T-helper 1 cell (primary cell): Measurements from ENCODE around the gene MAVS.
"Not testable (repeated sequence)": the region's sequence is repeated elsewhere in the genome, so short reads cannot be mapped to it uniquely, and the experiment has no call there.

Source experiments
- DNase-seq, 5 donors: peaks; one replicate each; pipeline ENCODE4 v3.0.0-alpha.2; 2012 to 2020

Gene MAVS

GRCh38 chr20:3815703-3816315 lies 30.8 kb upstream of the MAVS start:
- peak in 1 of 5 donors; percentile 74 for DNase-seq

DNA sequence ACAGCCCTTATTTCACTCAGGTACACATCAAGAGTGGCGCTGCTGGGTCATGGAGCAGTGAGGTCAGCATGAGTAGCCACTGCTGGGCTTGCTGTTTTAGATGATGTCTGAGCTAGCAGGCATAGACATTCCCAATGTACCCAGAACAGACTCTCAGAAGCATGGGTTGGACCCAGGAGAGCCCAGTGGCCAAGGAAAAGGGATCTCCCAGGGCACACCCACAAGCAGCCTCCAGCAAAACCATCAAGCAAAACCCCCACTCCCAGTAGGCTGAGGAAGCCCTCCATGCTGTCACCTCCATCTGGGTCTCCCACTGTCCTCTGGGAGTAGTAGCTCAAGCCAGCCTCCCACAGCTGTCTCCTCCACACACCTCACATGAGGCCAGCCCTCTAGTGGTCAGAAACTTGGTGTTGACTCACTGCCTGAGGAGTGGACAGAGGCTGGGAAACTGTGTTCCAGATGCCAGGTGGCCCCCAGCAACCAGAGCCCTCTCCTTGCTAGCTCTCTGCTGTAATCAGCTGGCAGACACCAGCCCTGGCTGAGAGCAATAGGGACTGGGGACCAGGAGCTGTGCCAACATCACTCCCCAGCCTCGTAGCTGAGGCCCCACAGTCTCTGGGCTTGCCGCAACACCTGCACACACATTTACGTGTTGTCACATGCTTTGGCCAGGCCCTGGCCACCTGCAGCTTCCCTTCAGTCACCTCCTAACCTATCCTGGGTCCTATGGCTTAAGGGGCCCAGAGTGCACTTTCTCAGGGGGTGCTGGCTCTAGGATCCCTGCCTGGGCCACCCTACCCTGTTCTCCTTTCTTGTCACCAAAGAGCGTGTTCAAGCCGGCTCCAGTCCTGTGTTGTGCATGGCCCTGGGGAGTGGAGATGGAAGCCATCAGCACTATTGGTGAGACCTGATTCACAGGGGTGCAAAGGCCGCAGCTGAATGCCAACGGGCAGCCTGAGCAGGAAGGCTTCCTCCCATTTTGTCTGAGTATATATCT lies 28.2 kb upstream of the MAVS start:
- peak in 1 of 5 donors; percentile 27 for DNase-seq

DNA sequence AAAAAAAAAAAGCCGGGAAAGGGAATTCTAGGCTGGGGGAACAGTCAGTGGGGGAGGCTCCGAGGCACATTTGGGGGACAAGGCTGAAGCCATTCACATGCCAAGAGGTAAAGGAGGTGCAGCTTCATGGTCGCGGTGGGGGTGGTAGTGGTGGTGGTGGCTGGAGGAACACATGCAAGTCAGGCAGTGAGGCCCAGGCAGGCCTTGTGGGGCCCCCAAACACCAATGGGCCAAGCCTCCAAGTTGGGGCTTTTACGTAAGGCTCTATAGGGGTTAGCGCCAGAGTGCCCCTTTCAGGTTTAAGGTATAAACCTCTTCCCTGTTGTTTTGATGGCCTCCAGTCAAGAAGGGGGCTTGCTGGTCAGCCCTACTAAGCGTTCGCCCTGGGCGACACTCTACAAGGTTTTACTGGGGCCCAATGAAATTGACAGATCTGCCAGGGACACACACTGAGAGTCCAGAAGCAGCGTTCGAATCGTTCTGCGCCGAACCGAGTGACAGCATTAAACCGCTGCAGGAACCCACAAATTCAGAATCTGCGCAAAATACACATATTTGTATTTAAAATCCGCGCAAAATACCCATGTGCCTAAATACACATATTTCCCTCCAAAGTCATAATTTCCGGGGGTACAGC lies 27.1 kb upstream of the MAVS start:
- no peak for DNase-seq

DNA sequence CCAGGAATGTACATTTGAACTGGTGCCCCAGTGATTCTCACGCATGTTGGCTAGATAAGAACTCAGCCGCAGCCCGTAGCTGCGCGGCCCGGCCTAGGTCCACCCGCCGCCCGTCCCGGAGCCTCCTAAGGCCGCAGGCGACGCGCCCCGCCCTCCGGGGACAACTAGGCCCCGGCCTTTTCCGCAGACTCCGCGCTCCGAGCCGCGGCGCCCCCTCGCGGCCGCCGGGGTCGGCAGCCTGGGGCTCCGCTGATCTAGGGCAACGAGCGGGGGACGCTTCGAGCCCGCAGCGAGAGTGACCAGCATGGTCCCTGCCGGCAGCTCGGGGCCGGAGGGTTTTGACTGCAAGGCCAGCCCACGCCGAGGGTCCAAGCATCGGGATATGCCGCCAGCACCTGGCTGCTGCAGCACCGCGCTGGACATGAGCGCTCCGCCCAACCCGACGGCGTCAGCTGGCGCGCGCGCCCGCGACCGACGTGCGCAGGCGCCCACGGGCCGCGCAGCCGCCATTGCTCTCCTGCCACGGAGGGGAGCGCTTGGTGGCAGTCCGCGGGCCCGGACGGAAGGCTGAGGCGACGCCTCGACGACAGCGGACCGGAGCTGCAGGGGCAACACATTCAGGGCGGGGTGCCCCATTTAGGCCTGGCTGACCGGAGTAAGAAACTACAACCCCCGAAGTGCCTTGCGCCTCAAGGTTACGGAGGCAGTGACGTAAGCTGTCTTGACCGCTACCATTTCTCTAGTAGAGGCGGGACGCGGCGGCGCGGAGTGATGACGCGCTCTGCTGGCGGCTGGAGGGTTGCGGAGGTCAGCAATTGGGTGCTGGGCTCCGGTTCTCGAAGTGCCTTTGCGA lies 26.4 kb upstream of the MAVS start, which contains the start of gene AP5S1:
AP5S1 (plus strand) TSS at position 500 of the 853 bp plus-strand sequence. CDS start 1,571 bp downstream, outside the sequence.
- DNase-seq, result peak; percentile 82 to 94 (median 88)

DNA sequence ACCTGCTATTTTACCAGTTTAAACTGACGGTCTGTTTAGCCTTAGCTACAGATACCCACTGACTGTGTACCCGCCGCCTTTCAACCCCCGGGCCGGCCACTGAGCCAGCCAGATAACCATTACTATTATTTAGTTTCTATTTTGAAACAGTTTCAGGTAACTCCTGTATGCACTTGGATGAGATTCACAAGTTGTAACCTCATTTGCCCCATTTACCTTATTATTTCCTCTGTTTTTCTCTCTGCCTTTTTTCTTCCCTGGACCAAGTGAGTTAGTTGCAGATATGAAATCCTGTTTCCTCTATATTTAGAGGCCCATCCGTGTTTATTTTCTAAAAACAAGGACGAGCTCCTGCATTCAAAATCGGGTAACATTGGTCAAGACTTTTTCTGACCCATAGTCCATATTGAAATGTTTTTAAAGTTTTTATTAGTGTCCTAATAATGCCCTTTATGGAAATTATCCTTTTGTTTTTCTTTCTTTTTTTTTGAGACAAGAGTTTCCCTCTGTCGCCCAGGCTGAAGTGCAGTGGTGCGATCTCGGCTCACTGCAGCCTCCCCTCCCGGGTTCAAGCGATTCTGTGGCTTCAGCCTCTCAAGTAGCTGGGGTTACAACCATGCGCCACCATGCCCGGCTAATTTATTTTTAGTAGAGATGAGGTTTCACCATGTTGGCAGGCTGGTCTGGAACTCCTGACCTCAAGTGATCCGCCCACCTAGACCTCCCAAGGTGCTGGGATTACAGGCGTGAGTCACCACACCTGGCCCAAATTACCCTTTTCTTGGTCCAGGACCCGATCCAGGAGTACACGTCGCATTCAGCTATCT lies 25.5 kb upstream of the MAVS start:
- no peak for DNase-seq

- no peak for DNase-seq
Measured at GRCh38 chr20:3821996-3822395, 24.6 kb upstream of the MAVS start.

DNA sequence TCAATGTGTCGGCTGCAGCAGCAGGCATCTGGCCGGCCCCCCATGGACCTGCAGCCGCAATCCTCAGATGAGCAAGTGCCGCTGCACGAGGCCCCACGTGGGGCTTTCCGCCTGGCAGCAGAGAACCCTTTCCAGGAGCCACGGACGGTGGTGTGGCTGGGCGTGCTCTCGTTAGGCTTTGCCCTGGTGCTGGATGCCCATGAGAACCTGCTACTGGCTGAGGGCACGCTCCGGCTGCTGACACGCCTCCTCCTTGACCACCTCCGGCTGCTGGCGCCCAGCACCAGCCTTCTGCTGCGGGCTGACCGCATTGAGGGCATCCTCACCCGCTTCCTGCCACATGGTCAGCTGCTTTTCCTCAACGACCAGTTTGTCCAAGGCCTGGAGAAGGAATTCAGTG lies 22.8 kb upstream of the MAVS start:
- DNase-seq, result no peak

- no peak for DNase-seq
Measured at GRCh38 chr20:3825526-3825925, 21.1 kb upstream of the MAVS start.

- DNase-seq, result no peak
Measured at GRCh38 chr20:3826420-3826819, 20.2 kb upstream of the MAVS start.

DNA sequence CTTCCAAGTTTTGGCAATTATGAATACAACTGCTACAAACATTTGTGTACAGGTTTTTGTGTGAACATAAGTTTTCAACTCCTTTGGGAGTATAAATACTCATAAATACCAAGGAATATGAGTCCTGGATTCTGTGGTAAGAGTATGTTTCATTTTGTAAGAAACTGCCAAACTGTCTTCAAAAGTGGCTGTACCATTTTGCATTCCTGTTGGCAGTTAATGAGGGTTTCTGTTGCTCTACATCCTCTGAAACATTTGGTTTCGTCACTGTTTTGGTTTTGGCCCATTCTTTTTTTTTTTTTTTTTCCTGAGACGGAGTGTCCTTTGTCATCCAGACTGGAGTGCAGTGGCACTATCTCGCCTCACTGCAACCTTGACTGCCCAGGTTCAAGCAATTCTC lies 17.8 kb upstream of the MAVS start:
- no peak for DNase-seq

GRCh38 chr20:3829891-3830290 lies 16.7 kb upstream of the MAVS start:
- DNase-seq, result not testable (repeated sequence)

- no peak for DNase-seq
Measured at GRCh38 chr20:3836132-3836531, 10.5 kb upstream of the MAVS start.

DNA sequence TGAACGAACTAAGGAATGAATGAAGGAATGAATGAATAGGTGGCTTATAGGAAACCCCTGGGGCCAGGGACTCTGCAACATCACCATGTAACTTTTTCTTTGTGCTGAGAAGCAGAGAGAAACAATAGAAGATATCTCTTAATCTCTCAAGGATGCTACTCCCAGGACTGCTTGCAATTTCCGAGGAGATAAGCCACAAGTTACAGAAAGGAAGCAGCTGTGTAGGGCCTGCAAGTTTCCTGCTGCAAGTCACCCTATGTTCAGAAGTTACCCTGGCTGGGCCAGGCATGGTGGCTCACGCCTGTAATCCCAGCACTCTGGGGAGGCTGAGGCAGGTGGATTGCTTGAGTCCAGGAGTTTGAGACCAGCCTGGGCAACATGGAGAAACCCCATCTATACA lies 7.3 kb upstream of the MAVS start:
- peak in 1 of 5 donors; percentile 28 for DNase-seq

DNA sequence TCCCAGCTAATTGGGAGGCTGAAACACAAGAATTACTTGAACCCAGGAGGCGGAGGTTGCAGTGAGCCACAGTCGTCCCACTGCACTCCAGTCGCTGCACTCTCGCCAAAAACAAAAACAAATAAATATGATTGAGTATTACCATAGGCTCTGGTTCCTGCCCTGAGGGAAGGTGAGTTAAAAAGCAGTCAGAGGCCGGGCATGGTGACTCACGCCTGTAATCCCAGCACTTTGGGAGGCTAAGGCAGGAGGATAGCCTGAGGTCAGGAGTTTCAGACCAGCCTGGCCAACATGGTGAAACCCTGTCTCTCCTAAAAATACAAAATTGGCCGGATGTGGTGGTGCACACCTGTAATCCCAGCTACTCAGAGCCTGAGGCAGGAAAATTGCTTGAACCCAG lies 6.4 kb upstream of the MAVS start:
- DNase-seq, result not testable (repeated sequence)

- DNase-seq, result no peak
Measured at GRCh38 chr20:3842348-3842930, 4.2 kb upstream of the MAVS start.

DNA sequence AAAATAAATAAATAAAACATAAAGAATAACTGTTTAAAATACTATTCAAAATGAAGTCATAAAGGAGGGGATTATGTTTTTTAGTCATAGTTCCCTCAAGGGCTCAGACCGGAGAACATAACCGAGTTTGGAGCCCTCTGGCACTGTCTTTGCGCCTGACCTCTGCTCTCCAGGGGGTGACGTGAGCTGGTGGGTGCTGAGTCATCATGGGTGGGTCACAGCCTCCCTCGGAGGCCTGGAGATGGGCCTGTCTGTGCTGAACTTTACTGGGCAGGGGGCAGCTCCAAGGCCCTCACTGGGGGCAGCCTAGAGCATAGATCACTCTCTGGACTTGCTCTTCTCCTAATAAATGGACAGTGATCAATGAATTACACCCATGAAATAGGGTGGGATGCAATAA lies 3.1 kb upstream of the MAVS start:
- no peak for DNase-seq

DNA sequence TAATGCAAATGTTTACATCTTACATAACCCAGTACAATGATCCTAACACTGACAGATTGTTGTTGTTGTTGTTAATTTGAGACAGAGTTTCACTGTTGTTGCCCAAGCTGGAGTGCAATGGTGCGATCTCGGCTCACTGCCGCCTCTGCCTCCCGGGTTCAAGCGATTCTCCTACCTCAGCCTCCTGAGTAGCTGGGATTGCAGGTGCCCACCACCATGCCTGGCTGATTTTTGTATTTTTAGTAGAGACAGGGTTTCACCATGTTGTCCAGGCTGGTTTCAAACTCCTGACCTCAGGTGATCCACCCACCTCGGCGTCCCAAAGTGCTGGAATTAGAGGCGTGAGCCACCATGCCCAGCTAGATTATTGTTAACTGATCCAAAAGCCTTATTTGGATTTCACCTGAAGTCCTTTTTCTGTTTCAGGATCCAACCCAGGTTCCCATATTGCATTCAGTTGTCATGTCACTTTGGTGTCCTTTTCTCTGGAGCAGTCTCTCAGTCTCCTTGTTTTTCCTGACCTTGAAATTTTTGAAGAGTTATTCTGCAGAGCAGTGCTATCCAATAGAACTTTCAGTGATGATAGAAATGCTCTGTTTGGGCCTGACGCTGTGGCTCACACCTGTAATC lies 2.5 kb upstream of the MAVS start:
- not testable (repeated sequence) for DNase-seq

DNA sequence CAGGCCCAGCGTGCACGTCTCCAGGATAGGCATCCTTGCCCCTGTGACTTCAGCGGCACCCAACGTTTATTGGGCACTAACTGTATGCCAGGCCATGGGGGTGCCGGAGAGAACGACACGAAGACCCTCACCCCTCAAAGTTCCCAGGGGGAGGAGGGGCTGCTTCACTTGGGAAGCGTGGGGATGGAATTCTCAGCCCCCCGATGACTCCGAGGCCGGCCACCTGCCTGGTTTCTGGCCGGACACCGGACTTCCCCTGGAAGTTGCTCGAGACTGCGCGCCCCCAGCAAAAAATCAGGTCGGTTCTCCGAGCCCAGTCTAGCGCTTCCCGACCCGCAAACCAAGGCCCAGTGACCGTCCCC lies 275 bp upstream of the MAVS start:
- no peak for DNase-seq

- no peak for DNase-seq
Measured at GRCh38 chr20:3847429-3847940, 851 bp downstream of the MAVS start.

GRCh38 chr20:3848565-3848964 lies 1.9 kb downstream of the MAVS start:
- DNase-seq, result no peak
